ENCODE measurements around the gene FAM168B. TPM values are rescaled to one million over a fixed set of nuclear protein-coding genes. Genes with fewer than 3 reads are reported as not detected.

FAM168B gene
- total RNA-seq, 1 experiment from 2014 or later = 81.4 TPM

DNA sequence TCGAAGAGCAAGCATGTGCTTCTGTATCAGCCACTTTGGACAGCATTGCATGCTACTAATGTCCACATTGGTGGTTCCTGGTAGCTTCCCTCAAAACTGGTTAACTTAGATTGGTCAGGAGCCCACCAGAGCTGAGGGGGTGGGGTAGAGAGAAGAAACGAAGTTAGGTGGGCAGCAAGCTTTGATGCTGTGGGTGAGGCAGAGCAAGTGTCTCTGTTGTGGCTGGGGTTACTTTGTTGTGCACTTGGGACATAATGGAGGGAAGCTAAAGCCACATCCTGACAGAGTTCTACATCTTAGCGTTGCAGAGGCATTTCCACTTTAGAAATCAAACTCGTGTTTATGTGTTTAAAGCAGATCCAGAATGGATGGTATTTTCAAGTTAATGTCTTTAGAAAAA, 82.7 kb downstream of the FAM168B start:
- Histone ChIP-seq H3K9me3 (ENCODE audit: control insufficient read depth, low read depth, low read length) (no peaks in the 10 kb centered on the region), H3K56ac (ENCODE audit: insufficient read length, low read depth, low read length) (no peak overlapping the region), H3K4ac (ENCODE audit: low read depth, low read length) (no peak overlapping the region), H4K20me1 (ENCODE audit: control insufficient read depth, insufficient read depth, insufficient read length) (no peaks in the 10 kb centered on the region), H3K79me2 (ENCODE audit: insufficient read depth, low read length) (no peaks in the 10 kb centered on the region), H2BK12ac (ENCODE audit: insufficient read length, low read depth, low read length) (no peak overlapping the region), H2AK5ac (ENCODE audit: insufficient read length, low read length) (no peak overlapping the region), H2AFZ (ENCODE audit: low read length) (no peak overlapping the region), H3K79me1 (ENCODE audit: insufficient read depth, low read depth, low read length, poor library complexity, severe bottlenecking) (no peaks in the 10 kb centered on the region), H2BK20ac (ENCODE audit: low read depth, low read length, poor library complexity, severe bottlenecking) (no peak overlapping the region), H4K91ac (ENCODE audit: insufficient read length, low read depth, low read length) (no peak overlapping the region), H2BK120ac (ENCODE audit: low read depth, low read length, poor library complexity, severe bottlenecking) (no peak overlapping the region), H3K9ac (ENCODE audit: extremely low read depth, insufficient read length, low read length) (no peak overlapping the region), H4K8ac (replicated peaks; ENCODE audit: insufficient read length, low read depth, low read length) (no peak overlapping the region), H2BK15ac (ENCODE audit: low read depth, low read length) (no peak overlapping the region), H3K4me1 (ENCODE audit: insufficient read depth, low read length) (no peaks in the 10 kb centered on the region; the same call in 1 of the 2 replicates), H3K14ac (ENCODE audit: insufficient read depth, low read length) (no peak overlapping the region), H3T11ph (ENCODE audit: low read length) (no peak overlapping the region), H3K23ac (ENCODE audit: insufficient read length, low read depth, low read length) (no peak overlapping the region), H3K18ac (ENCODE audit: insufficient read length, low read depth, low read length) (no peak overlapping the region), H3K23me2 (ENCODE audit: insufficient read length, low read depth, low read length, poor library complexity, severe bottlenecking) (no peaks in the 10 kb centered on the region), H3K27me3 (ENCODE audit: insufficient read depth, low read length) (no peaks in the 10 kb centered on the region), H2BK5ac (ENCODE audit: insufficient read length, low read length) (no peak overlapping the region), H3K27ac (ENCODE audit: insufficient read length, low read depth, low read length) (no peak overlapping the region), H4K5ac (ENCODE audit: insufficient read length, low read depth, low read length) (no peak overlapping the region), H3K4me2 (ENCODE audit: insufficient read depth, insufficient read length, low read length) (no peak overlapping the region)
- TF ChIP-seq, protein P1, sequence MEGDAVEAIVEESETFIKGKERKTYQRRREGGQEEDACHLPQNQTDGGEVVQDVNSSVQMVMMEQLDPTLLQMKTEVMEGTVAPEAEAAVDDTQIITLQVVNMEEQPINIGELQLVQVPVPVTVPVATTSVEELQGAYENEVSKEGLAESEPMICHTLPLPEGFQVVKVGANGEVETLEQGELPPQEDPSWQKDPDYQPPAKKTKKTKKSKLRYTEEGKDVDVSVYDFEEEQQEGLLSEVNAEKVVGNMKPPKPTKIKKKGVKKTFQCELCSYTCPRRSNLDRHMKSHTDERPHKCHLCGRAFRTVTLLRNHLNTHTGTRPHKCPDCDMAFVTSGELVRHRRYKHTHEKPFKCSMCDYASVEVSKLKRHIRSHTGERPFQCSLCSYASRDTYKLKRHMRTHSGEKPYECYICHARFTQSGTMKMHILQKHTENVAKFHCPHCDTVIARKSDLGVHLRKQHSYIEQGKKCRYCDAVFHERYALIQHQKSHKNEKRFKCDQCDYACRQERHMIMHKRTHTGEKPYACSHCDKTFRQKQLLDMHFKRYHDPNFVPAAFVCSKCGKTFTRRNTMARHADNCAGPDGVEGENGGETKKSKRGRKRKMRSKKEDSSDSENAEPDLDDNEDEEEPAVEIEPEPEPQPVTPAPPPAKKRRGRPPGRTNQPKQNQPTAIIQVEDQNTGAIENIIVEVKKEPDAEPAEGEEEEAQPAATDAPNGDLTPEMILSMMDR (conservative IDR thresholded peaks at IDR 0.05) = no peak
- Mint-ChIP-seq H3K4me1 (peaks cover 7 to 13% of the 10 kb centered on the region in 2 experiments), H3K9me3 (no peaks in the 10 kb centered on the region), H3K36me3 (ENCODE audit: insufficient read depth in 1 of 3, low read depth in 3 of 3) (no peaks in the 10 kb centered on the region; a peak in 1 of 7 replicates), H3K27ac (no peak overlapping the region; a peak in 1 of 7 replicates), H3K27me3 (ENCODE audit: low read depth) (no peaks in the 10 kb centered on the region; the same call in 1 of the 2 replicates), H3K4me3 (no peak overlapping the region)
- DNase-seq = no peak
- WGBS (ENCODE audit: extremely low coverage, insufficient read length, low lambda C conversion rate) = no CpG with 5 or more reads among the region's 4 CpGs

All from H9 (cell line).